HG03571 (cell line): ENCODE measurements around the gene CACNA2D1.

Experiments
- ATAC-seq: cut with Tn5 transposase; IDR thresholded peaks from one replicate; pipeline ENCODE4 v1.9.1; 2021; ENCODE audit not compliant: unreplicated experiment

CACNA2D1 gene

DNA sequence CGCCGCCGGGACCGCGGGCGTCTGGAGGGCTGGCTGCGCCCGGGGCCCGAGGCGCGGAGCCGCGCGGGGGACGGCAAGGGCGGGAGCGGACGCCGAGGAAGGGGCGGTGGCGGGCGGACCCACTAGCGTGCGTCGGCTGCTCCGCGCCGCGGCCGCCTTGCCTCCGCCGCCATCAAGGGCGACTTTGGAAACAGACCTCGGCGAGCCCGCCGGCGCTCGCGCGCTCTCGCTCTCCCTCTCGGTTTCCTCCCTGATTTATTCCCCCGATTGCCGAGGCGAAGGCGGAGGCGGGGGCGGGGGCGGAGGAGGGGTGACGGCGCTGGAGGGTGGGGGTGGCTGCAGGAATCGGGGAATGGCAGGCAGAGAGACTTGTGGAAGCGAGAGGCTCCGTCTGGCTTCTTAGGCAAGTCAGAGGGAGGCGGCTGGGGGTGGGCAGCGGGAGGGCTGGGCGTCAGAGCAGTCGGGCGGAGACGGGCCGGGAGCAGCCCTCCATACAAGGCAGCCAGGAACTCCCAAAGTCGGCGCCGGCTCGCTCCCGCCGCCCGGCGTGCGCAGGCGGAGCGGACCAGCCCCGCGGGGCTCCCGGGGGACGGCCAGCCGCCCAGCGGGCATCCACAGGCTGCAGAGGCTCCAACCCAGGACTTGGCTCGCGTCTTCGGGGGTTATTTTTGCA is at the start of gene CACNA2D1:
Gene CACNA2D1, minus strand, starts transcription at position 231 of the 673 bp plus-strand sequence.
- ATAC-seq = no peak

- ATAC-seq = no peak
Observed at GRCh38 chr7:82481499-82482097, 38.0 kb upstream of the CACNA2D1 start.

DNA sequence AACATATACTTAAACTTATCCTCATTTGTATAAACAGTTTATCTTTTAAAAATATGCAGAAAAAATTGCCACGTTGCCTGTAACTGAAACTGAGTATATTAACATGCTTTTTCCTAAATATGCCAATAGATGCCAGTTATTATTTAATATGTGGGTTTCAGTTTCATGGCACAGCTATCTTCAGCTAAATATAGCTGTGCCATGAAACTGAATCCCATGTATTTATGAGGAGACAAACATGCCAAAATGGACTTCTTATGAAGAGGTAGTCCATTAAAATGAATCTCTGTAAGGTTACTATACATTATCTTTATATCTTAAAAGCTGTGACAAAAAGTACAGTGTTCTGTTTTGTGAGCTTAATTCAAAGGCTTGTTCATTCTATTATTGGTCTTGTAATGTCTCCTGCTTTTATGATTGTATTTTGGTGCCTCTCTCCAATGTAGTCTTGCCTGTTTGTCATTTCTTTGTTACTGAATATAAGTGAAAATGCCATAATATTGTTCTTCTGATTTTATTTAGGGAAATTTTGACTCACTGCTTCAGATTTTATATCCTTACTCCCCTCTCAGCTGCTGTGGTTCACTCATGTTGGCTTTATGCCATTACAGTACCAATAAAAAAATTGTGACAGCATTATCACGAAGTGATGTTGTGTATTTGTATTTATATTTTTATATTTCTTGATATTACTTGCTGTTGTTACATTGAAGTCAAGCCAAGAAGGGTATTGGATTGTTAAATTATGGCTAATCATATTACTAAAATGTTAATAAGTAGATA is 34.3 kb upstream of the CACNA2D1 start:
- no peak for ATAC-seq

DNA sequence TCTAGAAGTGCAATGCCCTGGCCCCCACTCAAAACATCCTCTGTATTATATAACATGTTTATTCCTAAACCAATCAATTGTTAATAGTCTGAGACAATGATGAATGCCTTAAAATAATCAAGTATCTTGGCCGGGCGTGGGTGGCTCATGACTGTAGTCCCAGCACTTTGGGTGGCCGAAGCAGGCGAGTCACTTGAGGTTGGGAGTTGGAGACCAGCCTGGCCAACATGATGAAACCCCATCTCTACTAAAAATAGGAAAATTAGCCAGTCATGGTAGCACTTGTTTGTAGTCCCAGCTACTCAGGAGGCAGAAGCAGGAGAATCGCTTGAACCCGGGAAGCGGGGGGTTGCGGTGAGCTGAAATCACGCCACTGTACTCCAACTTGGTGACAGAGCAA is 29.4 kb upstream of the CACNA2D1 start:
- no peak for ATAC-seq

GRCh38 chr7:82471351-82472020 is 27.9 kb upstream of the CACNA2D1 start:
- no peak for ATAC-seq

- ATAC-seq = no peak
Observed at GRCh38 chr7:82469207-82469606, 25.6 kb upstream of the CACNA2D1 start.

DNA sequence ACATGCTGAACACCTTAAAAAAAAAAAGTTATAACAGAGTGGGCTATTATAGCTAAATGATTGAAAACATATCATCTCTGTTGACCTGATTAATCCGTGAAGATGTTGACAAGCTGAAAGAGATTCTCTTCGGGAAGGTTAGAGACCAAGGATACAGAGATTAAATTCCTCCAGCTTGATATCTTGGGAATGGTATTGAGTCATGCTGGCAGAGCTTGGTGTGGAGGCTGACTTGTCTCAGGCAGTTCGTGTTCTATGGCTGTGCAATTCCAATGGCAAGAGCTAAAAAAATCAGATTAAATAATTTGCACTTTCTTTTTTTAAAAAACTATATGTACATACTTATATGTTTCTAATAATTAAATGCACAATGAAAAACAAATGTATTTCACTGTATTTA is 24.9 kb upstream of the CACNA2D1 start:
- no peak for ATAC-seq

- ATAC-seq = no peak
Observed at GRCh38 chr7:82467020-82467419, 23.4 kb upstream of the CACNA2D1 start.

DNA sequence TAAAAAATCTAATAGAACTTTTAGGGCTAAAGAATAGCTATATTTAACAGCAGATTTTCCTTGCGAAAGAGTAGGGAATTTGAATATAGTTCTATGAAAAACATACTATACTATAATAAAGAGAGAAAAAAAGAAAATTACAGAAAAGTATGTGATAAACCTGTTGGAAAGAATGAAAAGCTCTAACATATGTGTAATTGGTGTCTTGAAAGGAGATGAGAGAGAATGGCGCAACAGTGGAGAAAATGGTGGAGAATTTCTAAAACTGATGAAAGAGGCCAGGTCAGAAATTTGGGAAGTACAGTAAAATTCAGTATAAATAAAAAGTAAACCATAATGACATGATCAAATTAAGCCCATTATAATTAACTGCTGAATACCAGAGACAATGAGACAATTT is 20.8 kb upstream of the CACNA2D1 start:
- no peak for ATAC-seq

GRCh38 chr7:82455295-82455694 is 11.7 kb upstream of the CACNA2D1 start:
- no peak for ATAC-seq

DNA sequence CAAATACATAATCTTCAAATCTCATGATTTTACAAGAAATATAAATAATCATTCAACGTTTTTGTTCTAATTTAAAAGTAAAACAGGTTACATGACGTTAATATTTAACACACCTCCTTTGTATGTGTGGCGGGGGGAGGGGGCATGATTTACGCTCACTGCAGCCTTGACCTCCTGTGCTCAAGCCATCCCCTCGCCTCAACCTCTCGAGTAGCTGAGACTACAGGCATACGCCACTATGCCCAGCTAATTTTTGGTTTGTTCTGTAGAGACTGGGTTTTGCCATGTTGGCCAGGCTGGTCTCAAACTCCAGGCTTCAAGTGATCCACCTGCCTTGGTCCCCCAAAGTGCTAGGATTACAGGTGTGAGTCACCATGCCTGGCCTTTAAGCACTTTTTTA is 7.2 kb upstream of the CACNA2D1 start:
- ATAC-seq = no peak

DNA sequence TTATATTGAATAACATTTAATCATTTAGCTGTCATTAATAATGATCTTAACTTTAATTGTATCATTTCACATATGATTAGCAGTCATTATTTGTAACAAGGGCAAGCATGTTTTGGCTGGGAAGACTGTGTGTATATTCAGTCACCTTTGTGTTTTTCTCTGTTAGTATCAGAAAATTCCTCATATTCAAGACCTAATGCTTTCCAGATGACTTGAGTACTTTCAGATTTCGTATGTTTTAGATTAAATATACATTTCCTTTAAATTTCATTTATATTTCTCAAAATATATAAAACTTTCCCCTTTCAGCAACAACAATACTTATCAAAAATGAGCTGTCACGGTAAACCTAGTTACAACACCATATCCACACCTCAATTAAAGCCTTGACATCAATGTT is 6.3 kb upstream of the CACNA2D1 start:
- no peak for ATAC-seq

DNA sequence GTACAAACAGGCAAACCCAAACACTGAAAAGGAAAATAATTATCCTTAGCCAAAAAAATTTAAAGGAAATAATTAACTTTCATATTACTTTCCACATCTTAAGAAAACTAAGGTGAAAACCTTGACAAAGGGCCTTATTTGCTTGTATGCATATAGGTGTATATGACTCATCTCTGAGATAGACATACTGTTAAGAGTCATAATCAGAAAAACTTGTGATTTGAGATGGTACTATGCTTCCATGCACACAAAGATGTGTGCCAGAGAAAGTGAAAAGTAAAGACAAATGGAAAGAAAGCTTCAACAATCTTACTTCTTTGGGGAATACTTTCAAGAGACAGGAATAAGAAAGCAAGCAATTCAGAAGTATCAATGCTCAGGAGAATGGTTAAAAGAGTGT is 3.3 kb upstream of the CACNA2D1 start:
- ATAC-seq = no peak

GRCh38 chr7:82445271-82445670 is 1.7 kb upstream of the CACNA2D1 start:
- no peak for ATAC-seq

DNA sequence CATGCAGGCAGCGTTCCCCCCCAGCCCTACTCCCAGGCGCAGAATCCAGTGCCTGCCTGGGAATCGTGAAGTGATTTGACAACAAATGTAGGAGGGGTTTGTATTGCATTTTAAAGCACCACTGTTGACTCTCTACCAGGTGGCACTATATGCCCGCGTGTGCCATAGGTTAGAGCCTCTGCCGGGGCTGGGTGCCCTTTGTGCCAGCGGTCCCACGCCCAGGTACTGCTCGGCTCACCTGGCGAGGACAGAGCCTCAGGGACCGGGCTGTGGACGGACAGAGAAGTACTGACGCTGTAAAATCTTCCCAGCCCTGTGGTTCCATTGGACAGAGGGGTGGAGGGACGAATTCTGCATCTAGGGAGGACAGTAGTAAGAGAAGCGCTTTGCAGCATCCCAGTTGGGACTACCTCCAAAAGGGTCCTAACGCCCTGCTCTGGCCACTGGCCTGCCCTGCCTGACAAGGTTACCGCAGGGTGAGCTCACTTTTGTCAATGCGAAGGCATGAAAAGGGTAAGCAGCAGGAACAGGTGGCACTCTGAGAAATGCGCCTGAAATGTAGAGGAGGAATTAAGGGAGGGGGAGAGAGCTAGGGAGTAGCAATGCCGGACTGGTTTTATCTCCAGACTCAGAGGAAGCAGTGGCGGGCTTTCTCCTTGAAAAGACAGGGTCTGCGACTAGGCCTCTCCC is 788 bp upstream of the CACNA2D1 start:
- no peak for ATAC-seq

DNA sequence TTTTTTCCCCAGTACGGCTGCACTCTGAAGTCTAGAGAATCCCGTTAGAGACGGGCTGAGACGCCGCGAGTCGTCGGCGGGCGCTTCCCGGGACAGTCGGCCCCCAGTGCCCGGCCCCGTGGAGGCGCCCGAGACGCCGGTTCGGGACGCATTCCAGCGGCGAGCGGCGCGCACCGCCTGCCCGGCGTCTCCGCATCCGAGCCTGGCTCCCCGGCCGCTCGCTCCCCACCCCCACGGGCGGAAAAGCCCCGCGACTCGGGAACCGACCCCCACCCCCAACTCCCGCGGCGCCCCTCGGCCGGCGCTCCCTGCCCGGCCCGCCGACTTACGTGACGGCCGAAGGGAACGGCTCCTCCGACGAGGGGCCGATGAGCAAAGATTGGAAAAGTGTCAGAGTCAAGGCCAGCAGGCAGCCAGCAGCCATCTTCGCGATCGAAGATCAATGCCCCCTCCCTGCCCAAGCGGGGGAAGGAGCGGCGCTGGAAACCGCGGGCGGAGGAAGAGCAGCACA is 486 bp downstream of the CACNA2D1 start:
- ATAC-seq = no peak

DNA sequence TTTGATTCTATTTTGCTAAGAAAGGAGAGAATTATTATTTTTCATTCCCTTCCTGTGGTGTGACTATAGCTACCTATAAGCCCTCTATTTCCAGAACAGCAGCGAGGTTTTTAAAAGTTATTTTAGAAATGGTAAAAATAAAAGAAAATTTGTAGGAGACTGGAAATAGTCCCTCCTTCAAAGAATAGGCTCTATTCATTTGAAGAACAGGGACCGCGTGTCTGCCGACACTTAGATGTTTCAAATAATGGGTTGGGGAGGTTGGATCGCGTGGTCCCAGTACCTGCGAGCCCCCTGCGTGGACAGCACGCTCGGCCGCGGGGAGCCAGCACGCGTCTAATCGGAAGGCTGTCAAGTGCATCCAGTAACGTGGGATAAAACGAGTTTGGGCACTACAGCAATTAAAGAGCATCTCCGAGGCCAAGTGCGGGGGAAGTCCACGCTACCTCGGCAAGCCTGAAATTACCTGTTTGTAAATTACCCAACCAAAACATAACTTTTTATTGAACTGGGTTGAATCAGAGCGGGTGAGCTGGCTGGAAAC is 1.0 kb downstream of the CACNA2D1 start:
- no peak for ATAC-seq

DNA sequence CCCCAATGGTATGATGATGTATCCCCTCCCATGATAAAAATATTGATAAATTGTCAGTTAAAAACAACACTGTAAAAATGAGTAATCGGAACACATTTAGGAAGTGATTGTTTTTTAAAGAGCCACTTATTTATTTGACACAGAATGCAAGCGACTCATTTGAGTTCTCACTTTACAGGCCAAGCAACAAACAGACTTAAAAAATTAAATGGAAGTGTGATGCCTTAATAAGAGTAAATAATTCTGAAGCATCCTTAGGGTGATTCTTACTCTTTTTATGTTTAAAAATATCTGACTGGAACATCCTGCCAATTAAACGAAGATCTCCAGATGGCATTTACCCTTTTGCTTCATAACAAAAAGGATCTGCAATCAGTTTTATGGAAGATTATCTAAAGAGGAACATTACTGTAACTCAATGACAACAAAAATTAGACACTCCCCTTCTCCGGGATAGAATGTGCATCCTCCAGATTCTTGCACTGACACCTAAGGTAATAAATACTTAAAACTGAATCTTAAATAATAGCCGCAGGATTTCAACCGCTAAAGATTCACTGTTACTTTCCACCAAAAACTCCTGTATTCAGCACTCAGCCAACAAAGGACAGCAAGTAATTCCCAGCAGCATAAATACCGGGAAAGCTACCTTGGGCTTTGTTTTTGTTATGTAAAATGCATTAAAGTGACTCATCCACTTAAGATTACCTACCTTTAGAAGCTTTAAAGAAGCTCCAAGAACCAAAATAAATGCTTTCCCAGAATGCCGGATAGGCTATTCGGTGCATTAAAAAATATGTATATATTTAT is 1.7 kb downstream of the CACNA2D1 start:
- ATAC-seq = no peak

GRCh38 chr7:82438521-82438920 is 5.1 kb downstream of the CACNA2D1 start:
- no peak for ATAC-seq

GRCh38 chr7:82435769-82436168 is 7.8 kb downstream of the CACNA2D1 start:
- ATAC-seq = no peak
